Smooth muscle cell (in vitro differentiated cells): ENCODE measurements around the gene SRSF5. TPM values are rescaled to one million over a fixed set of nuclear protein-coding genes. Genes with fewer than 3 reads are reported as not detected.

ENCODE experiments used
- DNase-seq: peaks from one replicate; lab custom pipeline; 2025; ENCODE audit not compliant: unreplicated experiment; lab: John Stamatoyannopoulos, UW
- H2AFZ ChIP-seq: fragments of 200-600 bp; sonication (generic); 2 replicates; pipeline ENCODE4 v1.6.0; 2016; ENCODE audit warnings: antibody characterized with exemption, low read depth, mild to moderate bottlenecking
- H3F3A ChIP-seq: fragments of 200-600 bp; sonication (generic); 2 replicates; pipeline ENCODE4 v1.6.0; 2017; ENCODE audit warnings: antibody characterized with exemption, low read depth
- H3K27ac ChIP-seq: fragments of 200-600 bp; sonication (generic); 2 replicates; pipeline ENCODE4 v1.5.1; 2016; ENCODE audit warnings: low read depth, mild to moderate bottlenecking
- H3K27me3 ChIP-seq: fragments of 200-600 bp; sonication (generic); 2 replicates; pipeline ENCODE4 v1.6.1; 2016; ENCODE audit warnings: low read depth, mild to moderate bottlenecking
- H3K36me3 ChIP-seq: fragments of 200-600 bp; sonication (generic); 2 replicates; pipeline ENCODE4 v1.5.1; 2016; ENCODE audit warnings: low read depth
- H3K4me1 ChIP-seq: fragments of 200-600 bp; sonication (generic); 2 replicates; pipeline ENCODE4 v1.5.1; 2016; ENCODE audit warnings: low read depth
- H3K4me2 ChIP-seq: fragments of 200-600 bp; sonication (generic); 2 replicates; pipeline ENCODE4 v1.6.0; 2016; ENCODE audit warnings: mild to moderate bottlenecking
- H3K4me3 ChIP-seq: fragments of 200-600 bp; sonication (generic); 2 replicates; pipeline ENCODE4 v1.5.1; 2016; ENCODE audit warnings: mild to moderate bottlenecking
- H3K79me2 ChIP-seq: fragments of 200-600 bp; sonication (generic); 2 replicates; pipeline ENCODE4 v1.6.0; 2016; ENCODE audit warnings: low read depth, mild to moderate bottlenecking
- H3K9ac ChIP-seq: fragments of 200-600 bp; sonication (generic); 2 replicates; pipeline ENCODE4 v1.6.0; 2016; ENCODE audit warnings: low read depth
- H3K9me3 ChIP-seq: fragments of 200-600 bp; sonication (generic); replicated peaks from 2 replicates; pipeline ENCODE4 v1.5.1; 2016; ENCODE audit warnings: low read depth
- H4K20me1 ChIP-seq: fragments of 200-600 bp; sonication (generic); 2 replicates; pipeline ENCODE4 v1.6.0; 2016; ENCODE audit warnings: low read depth
- CTCF ChIP-seq: fragments of 200-600 bp; sonication (generic); IDR thresholded peaks from 2 replicates; pipeline ENCODE4 v1.5.1; 2017; ENCODE audit warnings: borderline replicate concordance, mild to moderate bottlenecking, antibody characterized with exemption; ENCODE audit not compliant: insufficient read depth, poor library complexity, severe bottlenecking
- WGBS: methylation state at CpG from one replicate; pipeline ENCODE4 v1.1.7; 2016; ENCODE audit warnings: low lambda C conversion rate; 5-methylcytosine and 5-hydroxymethylcytosine counted together
- polyA plus RNA-seq: library from polyadenylated mRNA; unstranded; fragments of >200 nt; fragmentation: Nextera tagmentation; extraction: Ambion mirVana; gene quantifications from 2 replicates; pipeline ENCODE4 v1.2.1, GENCODE V29; 2016
- total RNA-seq: library from RNA; depleted of rRNA; stranded (reverse); fragments of >200 nt; gene quantifications from 2 replicates; pipeline ENCODE4 v1.2.3, GENCODE V29; 2014

Gene SRSF5
- total and polyA plus RNA-seq, 2 experiments from 2014 or later = 197 to 201 TPM

DNA sequence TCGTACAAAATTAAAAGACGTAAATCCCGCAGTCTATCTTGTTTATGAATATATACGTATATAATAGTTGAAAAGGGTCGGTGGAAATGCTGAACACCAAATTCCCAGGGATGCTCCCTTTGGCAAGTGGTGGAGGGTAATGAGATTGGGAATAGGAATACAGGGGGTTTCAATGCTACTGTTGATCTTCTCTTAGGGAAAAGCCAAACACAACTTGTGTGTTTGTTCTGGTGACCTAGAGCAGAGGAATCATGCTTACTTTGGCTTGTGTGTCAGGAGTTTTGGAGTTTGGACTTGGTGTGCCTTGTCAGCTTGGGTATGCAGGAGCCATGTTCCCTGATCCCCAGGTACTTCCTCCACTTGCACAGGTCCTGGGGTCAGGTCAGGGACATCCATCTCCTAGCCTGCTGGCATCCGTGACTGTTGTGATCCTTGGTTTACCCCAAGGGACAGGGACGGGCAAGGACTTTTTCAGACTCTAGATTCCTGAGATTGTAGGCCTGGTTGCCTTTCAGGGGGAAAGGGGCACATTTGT, 26.0 kb downstream of the SRSF5 start:
- no peaks in the 10 kb centered on the region for H3K36me3 ChIP-seq
- no peaks in the 10 kb centered on the region for H3K4me1 ChIP-seq
- H3K9ac ChIP-seq = no peak overlapping the region
- no peak for DNase-seq
- 93% methylated on average over 7 of the region's 7 CpGs for WGBS
- no peaks in the 10 kb centered on the region for H3K27me3 ChIP-seq
- no peaks in the 10 kb centered on the region for H4K20me1 ChIP-seq
- H3K9me3 ChIP-seq = no peaks in the 10 kb centered on the region
- no peak overlapping the region for H3K4me2 ChIP-seq
- H2AFZ ChIP-seq = no peak overlapping the region
- TF ChIP-seq CTCF = no peak
- H3K79me2 ChIP-seq = no peaks in the 10 kb centered on the region
- H3K27ac ChIP-seq = no peak overlapping the region
- H3F3A ChIP-seq = no peaks in the 10 kb centered on the region
- H3K4me3 ChIP-seq = no peak overlapping the region

DNA sequence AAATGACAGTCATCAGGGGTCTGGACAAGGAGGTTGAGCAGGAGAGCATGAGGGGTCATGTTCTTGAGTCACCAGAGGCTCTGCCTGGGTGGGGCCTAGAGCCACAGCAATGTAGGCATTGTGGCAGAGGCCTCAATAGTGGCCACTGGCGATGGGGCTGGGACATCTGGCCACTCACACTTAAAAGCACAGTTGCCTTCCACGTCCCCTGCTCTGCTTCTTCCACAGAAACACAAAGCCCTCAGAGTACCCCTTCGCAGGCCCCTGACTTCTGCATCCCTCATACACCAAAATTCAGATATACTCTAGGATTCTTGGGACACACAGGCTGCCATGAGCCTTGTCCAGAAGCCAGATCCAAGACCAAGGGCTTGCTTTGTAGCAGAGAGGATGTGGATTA, 27.8 kb downstream of the SRSF5 start:
- no peak overlapping the region for H3K4me2 ChIP-seq
- H3F3A ChIP-seq = no peaks in the 10 kb centered on the region
- H3K27ac ChIP-seq = no peak overlapping the region
- H3K4me3 ChIP-seq = no peak overlapping the region
- H4K20me1 ChIP-seq = no peaks in the 10 kb centered on the region
- no peak overlapping the region for H3K9ac ChIP-seq
- no peak for TF ChIP-seq CTCF
- 76% methylated on average over 3 of the region's 3 CpGs for WGBS
- no peaks in the 10 kb centered on the region for H3K9me3 ChIP-seq
- H3K36me3 ChIP-seq = no peaks in the 10 kb centered on the region
- H2AFZ ChIP-seq = no peak overlapping the region
- H3K27me3 ChIP-seq = no peaks in the 10 kb centered on the region
- no peak for DNase-seq
- no peaks in the 10 kb centered on the region for H3K79me2 ChIP-seq
- no peaks in the 10 kb centered on the region for H3K4me1 ChIP-seq

DNA sequence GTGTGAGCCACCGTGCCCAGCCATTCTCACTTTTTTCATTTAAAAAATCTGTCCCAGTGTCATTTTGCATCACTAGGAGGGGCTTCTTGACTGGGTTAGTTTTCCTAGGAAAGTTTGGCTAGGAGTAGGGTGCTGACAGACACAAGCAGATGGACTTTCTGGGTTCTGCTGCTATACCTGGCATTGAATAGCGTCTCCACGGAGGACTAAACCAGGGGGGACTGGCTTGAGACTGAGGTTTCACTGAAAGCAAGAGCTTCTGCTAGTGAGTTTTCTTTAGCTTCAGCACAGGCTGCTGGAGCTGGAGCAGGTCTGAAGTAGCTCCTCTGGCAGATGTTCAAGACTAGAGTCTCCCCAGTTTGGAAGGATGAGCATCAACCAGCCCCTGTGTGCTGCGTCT, 28.7 kb downstream of the SRSF5 start:
- no peaks in the 10 kb centered on the region for H3K36me3 ChIP-seq
- H3K9ac ChIP-seq = no peak overlapping the region
- H4K20me1 ChIP-seq = no peaks in the 10 kb centered on the region
- no peak for DNase-seq
- no peaks in the 10 kb centered on the region for H3F3A ChIP-seq
- no peak overlapping the region for H3K4me2 ChIP-seq
- no peak overlapping the region for H3K27ac ChIP-seq
- 79% methylated on average over 4 of the region's 4 CpGs for WGBS
- H3K27me3 ChIP-seq = no peaks in the 10 kb centered on the region
- H3K4me3 ChIP-seq = no peak overlapping the region
- TF ChIP-seq CTCF = no peak
- H3K79me2 ChIP-seq = no peaks in the 10 kb centered on the region
- H2AFZ ChIP-seq = no peak overlapping the region
- H3K9me3 ChIP-seq = no peaks in the 10 kb centered on the region
- H3K4me1 ChIP-seq = no peaks in the 10 kb centered on the region

DNA sequence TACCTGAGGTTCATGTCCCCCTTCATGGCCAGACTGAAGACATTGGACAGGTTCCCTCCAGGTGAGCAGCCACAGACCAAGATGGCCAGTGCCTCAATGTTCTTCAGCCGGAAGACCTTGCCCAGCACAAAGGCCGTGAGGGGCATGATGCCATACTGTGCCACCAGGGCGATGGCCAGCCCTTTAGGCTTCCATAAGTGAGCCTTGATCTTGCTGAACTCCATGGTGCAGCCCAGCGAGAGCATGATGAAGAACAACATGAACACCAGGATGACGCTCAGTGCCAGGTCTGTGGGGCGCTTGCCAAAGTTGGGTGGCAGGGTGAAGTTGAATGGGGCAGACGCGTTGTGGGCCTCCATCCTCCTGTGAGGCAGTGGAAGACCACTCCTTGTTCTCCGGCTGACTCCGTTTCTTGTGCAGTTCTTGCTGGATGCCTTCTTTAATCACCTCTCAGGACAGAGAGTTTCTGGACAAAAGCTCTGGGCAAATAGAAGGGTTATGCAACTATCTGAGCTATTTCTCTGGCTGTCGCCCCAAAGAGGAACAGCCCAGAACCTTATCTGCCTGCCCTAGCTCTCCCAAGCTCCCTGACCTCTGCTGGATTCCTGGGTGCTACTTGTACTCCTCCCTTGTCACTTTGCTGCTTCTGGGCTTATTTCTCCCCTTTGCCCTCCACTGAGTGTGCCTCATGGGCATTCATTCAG, 30.0 kb downstream of the SRSF5 start, which contains the start of gene SLC10A1:
Gene SLC10A1 (minus strand): TSS at position 445 of the 704 bp plus-strand sequence. CDS start 86 bp downstream, at position 359.
- no peaks in the 10 kb centered on the region for H3K36me3 ChIP-seq
- H3K27ac ChIP-seq = no peak within 1 kb of the TSS

More for the DNA sequence above, 30.0 kb downstream of the SRSF5 start, which contains the start of gene SLC10A1:
- Histone ChIP-seq H3K4me2 (no peak within 1 kb of the TSS), H4K20me1 (no peaks in the 10 kb centered on the region), H2AFZ (no peak within 1 kb of the TSS), H3F3A (no peaks in the 10 kb centered on the region), H3K27me3 (no peaks in the 10 kb centered on the region), H3K9me3 (no peaks in the 10 kb centered on the region), H3K4me1 (no peaks in the 10 kb centered on the region), H3K79me2 (no peaks in the 10 kb centered on the region), H3K4me3 (no peak within 1 kb of the TSS), H3K9ac (no peak within 1 kb of the TSS)
- 92% methylated on average over 11 of the region's 11 CpGs for WGBS
- no peak for DNase-seq
- no peak for TF ChIP-seq CTCF
